ENCODE measurements around the gene ARHGEF17.

The ARHGEF17 gene

DNA sequence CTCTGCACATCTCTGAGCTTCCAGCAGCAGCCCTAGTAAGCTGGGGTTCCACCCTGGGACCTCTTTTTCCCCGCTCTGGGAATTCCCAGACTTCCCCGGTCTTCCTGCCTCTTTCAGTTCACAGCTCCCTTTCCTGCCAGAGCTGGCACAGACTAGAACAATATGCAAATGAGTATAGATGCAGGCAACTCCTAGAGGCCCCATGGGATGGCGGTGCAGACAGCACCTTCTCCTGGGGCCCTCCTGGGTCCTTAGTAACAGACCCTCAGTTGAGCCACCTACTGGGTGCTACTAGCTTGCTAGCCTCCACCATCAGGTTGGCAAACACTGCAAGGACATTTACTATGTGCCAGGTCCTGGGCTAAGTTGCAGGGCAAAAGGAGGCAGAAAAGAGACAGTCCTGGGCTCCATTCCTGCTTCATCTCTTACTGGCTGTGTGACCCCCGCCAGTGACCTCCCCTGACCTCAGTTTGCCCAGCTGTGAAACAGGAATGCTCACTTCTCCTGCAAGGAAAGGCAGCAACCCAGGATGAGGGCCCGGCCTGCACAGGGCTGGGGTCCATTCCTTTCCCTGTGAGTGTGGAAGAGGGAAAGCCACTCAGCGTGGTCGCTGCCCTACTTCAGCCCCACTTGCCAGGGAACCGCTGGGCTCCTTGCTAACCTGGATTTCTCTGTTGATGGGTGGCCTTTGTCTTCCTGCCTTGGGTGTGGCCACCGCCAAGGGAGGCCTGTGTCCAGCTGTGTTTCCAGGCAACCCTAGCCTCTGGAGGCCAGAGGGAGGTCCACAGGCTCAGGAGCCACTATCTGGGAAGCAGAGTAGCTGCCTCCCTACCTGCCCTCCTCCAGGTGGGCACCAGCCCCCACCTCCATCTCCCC is 75.4 kb downstream of the ARHGEF17 start:
- no peak for DNase-seq

DNA sequence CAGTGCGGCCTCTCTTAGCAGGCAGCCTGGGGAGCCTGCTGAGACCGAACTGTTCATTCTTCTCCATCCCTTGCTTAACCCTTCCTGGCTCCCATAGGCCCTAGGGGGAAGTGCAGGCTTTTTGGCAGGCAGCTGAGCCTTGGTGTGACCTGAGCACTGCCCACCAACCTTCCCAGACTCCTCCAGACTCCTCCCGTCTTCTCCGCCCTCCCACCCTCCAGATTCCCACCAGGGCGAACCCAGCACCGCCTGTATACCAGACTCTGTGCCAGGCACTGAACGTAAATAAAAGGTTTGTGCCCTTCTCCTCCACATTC is 76.0 kb downstream of the ARHGEF17 start:
- no peak for DNase-seq

DNA sequence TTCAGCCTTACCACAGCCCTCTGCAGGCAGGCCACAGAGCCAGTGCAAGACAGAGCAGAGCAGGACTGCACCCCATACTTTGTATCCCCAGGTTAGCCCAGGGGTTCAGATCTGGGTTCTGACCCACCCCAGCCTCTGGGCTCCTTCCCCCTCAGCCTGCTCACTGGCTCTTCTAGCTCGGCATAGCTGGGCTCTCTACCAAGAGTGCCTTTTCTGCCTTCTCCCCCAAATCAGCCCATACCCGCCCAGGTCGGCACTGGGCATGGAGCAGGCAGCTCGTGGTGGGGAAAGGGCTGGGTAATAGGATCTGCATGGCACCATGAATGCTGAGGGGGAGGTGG is 76.4 kb downstream of the ARHGEF17 start:
- no peak for DNase-seq

DNA sequence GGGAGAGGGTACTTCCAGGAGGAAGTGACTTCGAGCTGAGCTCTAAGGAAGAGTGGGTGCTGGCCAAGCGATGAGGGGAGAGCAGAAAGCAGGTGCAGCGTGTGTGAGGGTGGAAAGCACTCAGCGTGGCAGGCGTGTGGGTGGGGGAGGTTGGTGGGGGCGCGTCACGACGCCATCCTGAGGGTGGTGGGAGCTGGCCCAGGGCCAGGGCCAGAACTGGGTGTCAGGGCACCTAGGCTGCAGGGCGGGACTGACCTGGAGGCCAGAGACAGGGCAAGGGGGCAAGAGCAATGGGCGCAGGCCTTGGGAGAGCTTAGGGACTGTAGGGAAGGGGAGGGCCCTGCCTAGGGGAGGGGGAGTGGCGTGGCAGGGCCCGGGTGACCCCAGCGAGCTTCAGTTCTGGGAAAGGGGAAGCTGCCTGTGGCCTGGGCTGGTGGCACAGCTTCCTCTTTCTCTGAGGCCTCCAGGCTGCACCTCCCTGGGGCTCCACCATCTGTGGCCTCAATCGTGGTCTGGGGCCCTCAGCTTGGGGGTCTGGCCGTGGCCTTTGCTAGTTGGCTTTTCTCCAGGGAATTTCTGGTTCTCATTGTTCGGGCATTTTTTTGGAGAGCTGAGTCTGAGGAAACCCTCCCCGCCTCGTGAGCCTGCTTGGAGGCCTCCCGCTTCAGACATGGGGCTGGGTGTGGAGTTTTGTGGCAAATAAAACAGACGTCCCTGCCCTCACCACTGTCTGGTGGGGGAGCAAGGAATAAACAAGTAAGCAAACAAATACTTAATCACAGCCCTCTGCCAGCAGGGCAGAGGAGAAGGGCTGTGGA is 77.0 kb downstream of the ARHGEF17 start:
- no peak for DNase-seq

DNA sequence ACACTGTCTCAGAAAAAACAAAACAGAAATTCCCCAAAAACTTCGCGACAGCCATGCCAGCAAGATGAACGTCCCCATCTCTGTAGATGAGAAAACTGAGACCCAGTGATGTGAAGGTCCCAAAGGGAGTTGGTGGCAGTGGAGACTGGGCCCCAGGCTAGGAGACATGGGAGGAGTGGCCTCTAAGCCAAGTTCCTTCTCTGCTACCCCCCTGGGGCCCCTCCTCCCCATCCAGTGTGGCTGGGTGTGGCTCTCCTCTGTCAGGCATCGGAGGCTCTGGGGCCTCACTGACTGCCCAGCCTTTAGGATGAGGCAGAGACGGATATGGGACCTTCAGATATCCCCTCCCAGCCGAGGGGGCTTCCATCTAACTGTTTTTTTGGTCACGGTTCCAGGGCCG is 77.9 kb downstream of the ARHGEF17 start:
- DNase-seq, result no peak

DNA sequence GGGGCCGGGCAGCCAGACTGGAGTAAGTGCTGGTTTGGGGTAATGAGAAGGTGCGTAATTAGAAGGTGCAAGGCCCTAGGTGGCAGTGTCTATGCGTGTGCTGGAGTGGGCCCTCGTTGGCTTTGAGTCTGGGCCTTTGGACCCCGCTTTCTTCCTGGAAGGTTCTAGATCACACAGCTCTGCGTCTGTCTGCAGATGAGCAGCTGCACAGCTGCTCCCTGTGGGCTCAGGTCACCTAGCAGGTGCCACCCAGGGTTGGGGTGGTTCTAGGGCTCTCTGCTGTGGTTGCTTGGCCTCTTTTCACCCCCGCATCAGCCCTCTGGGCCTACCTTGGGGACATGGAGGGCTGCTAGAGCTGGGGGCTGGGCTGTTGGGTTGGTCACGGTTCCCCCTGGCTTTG is 78.5 kb downstream of the ARHGEF17 start:
- DNase-seq, result no peak

DNA sequence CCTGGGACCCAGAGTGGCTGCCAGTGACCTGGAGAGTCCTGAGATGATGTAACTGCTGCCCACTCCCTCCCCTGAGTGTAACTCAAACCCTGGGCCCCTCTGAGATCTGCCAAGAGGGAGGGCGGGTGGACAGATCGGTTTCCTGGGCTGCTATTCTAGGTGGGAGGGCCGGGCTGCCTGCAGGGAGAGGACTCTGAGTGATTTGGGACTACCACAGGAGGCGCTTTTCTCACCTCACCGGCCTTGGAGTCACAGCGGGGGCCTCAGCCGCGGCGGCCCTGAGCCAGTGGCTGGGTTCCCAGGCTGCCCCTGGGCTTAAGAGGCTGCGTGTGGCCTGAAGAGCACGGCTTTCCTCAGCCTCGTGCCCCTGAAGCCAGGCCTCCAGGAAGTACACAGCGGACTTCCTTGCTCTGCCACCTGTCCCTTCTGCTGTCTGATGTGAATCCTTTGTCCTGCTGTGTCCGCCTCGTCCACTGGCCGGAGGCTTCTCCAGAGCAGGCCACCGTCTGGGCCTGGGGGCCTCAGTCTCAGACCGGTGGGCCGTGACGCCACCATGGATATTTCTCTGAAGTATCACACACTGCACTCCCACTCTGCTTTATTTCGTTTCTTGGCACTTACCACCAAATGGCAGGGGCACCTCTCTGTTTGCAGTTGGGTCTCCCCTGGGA is 79.7 kb downstream of the ARHGEF17 start:
- DNase-seq, result no peak

DNA sequence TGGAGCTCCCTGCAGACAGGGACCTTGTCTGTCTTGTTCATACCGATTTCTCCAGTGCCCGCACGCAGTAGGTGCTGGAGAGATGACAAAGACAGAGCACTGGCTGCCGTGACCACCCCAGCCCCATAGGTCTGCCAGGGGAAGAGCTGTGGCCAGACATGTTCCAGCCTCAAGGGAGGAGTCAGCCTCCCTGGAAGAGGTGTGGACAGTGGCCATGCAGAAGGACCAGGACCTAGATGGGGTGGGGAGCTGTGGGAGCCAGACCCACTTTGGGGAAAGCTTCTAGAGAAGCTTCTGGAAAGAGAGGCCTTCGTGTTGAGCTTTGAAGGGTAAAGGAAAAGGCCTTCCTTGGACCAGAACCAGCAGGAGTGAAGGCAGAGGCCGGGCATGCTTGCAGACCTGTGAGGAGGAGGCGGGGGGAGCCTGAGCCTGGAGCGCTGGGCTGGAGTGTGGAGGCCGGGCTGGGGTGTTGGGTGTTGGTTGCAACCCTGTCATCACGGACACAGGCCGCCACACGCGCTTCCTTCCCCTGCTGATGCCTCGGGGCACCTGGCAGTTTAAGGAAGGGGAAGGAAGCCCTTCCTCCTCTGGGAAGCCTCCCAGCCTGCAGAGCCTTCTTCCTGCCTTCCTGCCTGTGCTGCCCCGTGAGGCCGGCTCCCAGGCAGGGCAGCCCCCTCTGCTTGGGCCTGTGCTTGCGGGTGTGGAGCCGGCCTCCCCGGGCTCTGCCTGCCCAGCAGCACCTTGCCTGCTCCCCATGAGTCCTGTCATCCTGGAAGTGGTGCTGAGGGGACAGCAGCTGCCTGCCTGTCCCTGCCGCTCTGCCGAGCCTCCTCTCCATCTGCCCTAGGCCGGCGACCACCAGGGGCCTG is 80.4 kb downstream of the ARHGEF17 start:
- no peak for DNase-seq

DNA sequence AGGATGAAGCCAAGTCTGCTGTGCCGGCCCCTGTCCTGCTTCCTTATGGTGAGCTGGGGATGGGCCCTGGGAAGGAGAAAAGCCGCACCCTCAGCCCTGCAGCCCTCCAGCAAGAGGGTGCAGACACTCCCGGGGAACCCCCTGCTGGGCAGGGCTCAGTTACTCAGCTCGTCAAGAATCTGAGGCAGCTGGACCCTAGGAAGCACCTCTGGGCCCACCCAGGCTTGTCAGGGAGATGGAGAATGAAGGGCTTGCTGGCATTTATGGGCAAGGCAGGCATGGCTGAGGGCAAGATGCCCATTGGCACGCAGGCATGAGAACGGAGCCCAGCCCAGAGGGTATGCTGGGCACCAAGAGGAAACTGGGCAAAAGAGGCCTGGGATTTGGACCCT is 81.1 kb downstream of the ARHGEF17 start:
- DNase-seq, result no peak

DNA sequence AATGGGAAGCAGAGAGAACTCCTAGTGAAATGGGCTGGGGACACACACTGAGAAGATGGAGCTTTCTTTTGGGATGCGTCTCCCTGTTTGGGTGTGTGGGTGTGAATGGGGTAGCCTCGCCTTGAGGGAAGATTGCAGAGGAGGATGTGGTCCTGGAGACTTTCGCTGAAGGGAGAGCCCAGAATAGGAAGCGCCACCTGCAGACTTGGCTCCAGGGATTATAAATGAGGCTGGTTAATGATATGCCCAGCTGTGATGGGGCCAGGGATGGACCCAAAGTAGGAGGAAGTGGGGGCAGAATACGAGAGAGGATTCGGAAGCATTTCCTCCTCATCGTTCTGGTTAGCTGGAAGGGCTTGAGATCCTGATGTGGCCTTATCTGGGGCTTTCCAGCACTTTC is 81.8 kb downstream of the ARHGEF17 start:
- DNase-seq, result no peak

DNA sequence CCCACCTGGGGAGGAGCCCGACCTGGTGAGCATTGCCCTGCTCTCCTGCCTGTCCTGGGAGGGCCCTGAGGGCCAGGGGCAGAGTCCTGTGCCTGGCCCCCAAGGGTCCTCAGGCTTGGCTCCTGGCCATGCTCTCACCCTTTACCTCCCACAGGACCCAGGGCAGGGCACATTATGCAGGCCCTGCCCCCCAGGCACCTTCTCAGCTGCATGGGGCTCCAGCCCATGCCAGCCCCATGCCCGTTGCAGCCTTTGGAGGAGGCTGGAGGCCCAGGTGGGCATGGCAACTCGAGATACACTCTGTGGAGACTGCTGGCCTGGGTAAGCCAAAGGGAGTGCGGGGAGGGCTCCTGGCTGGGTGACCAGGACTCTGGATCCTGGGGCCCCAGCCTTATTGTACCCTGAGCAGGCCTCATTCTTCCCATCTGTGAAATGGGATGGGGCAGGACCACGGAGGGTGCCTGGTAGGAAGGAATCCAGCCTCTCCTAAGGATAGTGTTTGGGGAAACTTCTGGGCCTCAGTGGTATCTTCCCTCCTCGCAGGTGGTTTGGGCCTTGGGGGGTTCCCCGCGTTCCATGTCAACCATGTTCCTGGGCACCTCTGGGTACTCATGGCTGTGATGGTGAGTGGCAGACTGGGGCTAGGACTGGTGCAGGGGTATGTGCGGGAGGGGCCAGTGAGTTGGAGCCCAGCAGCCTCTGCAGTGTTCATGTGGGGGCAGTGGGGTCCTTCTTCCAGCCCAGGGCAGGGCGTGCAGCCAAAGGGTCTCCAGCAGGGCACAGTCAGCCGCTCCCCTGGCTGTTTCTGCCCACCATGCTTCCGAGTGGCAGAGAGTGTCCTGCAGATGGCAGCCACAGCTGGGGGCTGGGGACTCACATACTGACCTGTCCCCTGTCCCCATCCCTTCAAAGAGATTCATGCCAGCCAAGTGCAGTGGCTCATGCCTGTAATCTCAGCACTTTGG is 82.8 kb downstream of the ARHGEF17 start:
- no peak for DNase-seq

DNA sequence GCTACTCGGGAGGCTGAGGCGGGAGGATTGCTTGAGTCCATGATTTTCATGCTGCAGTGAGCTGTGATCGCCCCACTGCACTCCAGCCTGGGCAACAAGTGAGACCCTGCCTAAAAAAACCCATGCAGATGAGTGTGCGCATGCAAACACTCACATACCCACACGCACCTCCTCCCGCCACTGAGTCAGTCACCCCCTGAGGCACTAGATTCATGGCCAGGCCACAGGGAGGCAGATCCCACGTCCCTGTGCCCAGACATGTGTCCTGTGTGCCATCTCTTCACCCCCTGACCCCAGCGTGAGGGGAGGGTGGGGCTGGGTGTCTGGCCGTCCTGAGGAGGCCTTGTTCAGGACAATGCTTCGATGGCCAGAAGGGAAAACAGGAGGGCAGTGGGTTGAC is 83.6 kb downstream of the ARHGEF17 start:
- no peak for DNase-seq

DNA sequence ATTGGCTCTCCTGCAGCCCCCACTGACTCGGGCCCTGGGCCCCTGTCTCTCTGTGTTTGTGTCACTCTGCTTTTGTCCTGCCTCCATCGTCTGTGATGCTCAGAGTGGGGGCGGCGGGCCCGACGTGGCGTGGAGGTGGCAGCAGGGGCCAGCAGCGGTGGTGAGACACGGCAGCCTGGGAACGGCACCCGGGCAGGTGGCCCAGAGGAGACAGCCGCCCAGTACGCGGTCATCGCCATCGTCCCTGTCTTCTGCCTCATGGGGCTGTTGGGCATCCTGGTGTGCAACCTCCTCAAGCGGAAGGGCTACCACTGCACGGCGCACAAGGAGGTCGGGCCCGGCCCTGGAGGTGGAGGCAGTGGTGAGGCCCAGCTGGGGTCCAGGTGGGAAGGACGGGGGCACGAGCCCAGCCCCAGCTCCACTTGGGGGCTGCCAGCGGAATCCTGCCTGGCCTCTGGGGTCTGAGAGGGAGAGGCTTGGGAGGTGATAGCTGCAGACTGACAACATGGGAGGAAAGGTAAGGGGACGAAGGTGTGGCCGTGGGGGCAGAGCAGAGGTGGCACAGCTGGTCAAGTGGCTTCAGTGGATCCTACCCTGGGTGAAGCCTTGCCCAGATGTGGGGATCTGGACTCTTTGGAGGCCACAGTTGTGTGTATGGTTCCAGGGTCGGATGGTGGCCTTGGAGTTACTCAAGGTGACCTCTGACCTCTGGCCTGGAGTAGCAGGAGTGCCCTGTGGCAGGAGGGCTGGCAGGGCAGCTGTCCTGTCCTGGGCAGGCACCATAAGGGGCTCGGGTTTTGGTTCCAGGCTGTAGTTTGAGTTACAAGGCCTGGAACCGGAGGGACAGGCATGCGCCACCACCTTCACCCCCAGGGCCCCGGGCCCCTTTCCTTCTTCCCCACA is 84.3 kb downstream of the ARHGEF17 start:
- no peak for DNase-seq

DNA sequence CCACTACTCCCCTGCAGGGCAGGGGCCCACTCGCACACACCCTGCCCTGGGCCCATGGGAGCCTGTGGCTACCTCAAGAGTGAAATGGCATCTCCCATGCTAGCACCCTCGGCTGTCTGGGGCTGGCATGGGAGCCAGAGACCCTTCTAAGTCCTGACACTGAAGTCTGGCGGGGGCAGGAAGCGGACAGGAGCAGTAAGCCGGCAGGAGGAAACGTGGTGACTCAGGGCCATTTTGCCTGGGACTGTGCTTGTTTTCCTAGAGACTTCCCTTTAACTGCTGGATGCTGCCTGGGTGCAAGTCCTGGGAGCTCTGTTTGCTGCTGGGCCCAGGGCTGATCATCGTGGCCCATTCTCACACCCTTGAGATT is 84.9 kb downstream of the ARHGEF17 start:
- DNase-seq, result no peak

DNA sequence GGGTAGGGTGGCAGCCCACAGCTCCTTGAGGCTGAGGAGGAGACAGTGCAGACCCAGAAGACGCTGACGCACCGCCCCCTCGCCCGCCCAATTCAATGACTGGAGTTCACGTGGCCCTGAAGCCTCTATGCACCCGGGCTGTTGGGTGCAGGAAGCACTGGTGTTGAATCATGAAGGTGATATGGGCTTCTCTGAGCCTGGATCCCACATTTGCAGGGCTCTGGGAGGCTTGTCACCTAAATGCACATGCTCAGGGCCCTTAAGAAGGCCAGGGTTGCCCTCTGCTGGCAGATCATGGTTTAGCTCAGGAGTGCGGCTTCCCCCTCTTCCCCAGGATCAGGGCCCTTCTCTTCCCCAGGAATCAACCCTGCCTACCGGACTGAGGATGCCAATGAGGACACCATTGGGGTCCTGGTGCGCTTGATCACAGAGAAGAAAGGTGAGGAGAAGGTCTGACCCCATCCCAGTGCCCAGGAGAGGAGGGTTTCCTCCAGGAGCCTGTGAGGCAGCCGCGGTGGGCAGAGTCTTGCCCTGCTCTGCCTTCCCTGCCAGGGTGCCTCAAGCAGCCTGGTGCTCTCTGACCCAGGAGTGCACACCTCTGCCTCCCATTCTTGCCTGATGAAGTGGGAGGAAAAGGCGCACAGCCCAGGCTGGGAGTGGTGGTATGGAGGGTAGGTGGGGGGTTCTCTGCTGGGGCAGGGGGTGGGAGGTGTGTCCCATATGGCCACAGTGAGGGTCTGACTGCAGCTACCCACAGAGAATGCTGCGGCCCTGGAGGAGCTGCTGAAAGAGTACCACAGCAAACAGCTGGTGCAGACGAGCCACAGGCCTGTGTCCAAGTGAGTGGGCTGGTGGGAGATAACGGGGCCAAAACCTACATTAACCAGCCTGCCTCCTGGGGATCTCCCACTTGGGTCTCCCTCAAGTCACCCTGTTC is 85.7 kb downstream of the ARHGEF17 start:
- DNase-seq, result no peak

DNA sequence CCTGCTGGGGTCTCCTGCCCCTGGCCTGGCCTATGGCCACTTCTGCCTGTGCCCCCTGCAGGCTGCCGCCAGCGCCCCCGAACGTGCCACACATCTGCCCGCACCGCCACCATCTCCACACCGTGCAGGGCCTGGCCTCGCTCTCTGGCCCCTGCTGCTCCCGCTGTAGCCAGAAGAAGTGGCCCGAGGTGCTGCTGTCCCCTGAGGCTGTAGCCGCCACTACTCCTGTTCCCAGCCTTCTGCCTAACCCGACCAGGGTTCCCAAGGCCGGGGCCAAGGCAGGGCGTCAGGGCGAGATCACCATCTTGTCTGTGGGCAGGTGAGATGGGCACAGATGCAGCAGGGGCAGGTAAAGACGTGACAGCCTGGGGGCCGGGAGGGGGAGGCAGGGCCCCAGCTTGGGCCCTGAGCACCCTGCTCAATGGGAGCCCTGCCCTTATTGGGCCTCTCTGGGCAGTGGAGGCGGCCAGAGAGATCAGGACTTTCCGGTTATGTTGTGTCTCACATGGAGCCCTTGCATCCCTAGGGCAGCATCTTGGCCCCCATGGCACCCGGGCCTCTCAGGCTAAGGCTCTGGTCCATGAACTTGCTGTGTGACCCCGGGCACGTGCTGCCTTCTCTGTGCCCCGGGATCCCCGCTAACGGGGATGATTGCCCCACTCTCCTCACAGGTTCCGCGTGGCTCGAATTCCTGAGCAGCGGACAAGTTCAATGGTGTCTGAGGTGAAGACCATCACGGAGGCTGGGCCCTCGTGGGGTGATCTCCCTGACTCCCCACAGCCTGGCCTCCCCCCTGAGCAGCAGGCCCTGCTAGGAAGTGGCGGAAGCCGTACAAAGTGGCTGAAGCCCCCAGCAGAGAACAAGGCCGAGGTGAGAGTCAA is 86.6 kb downstream of the ARHGEF17 start:
- no peak for DNase-seq

DNA sequence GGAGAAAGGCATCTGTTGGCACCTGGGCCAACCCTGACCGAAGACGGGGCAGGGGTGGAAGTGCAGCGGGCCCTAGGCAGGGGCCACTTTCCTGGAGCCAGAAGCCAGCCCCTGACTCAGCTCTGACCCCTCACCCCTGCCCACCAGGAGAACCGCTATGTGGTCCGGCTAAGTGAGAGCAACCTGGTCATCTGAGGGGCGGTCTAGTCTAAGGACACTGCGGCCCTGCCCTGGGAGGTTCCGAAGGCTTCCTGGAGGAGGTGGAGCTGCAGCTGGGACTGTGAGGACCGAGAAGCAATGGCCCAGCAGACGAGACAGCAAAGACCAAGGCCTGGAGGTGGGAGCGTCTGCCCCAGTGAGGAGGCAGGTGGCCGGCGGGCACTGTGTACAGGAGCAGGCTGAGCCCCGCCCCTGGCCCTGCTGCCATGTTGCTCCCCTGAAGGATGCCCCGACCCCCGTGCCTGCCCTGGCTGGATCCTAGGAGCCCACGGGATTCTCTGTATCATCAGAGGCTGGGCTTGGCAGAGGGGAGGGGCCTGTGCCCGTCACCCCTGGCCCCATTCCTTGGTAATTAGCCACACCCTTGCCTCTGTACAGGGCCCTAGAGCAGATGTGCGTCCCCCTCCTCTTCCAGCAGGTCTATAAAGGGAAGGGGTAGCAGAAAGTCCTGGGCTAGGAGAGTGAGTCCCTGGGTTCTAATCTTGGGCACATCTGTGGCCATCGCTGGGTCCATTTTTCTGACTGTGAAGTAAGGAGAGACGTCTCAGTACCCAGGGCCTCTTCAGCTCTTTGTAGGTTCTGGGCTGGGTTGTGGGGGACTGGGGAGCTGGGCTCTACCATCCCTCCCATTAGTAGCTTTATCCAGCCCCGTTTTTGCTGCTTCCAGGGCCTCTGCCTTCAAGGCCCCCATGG is 87.5 kb downstream of the ARHGEF17 start:
- no peak for DNase-seq
